GM12873 (cell line): ENCODE data around the gene MAST4.

Experiments
- TF ChIP-seq, protein P1 (sequence below): IDR thresholded peaks from 2 replicates; pipeline ENCODE4 v1.5.1; 2012; ENCODE audit warnings: low read depth, mild to moderate bottlenecking, moderate library complexity, low read length, control low read depth; ENCODE audit not compliant: insufficient read depth; ENCODE audit errors: missing control alignments

The MAST4 gene

DNA sequence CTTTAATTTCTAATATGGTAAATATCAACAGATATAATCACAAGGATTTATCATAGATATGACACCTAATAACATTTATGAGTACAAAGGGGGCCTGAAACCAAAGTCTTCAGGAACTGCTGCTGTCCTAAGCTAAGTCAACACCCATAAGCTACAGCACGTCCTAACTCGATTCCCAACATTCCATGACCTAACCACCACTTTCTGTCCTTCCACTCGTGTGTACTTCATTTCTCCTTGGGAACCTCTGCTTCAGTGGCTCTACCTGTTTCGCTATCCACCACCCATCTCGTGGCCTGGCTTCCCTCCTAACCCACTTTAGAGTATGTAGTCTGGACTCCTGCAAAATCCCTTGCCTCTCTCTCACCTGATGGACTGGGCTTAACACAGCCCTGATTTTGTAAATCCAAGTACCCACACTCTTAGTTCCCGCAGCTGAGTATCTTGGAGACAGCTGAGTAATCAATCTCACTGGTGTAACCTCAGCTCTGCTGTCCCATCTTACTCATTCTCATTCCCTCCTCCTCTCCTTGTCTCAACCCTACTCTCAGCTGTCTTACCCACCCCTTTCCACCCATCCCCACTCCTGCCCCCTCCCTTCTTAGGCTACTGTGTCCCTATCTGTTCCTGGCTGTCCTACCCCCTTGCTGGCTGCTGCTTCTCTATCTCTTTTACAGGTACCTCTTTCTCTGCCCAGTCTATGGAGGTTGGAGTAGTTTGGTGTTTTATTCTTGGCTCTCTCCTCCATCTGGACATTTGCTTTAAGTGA lies 101.8 kb downstream of the MAST4 start:
- TF ChIP-seq, protein P1, sequence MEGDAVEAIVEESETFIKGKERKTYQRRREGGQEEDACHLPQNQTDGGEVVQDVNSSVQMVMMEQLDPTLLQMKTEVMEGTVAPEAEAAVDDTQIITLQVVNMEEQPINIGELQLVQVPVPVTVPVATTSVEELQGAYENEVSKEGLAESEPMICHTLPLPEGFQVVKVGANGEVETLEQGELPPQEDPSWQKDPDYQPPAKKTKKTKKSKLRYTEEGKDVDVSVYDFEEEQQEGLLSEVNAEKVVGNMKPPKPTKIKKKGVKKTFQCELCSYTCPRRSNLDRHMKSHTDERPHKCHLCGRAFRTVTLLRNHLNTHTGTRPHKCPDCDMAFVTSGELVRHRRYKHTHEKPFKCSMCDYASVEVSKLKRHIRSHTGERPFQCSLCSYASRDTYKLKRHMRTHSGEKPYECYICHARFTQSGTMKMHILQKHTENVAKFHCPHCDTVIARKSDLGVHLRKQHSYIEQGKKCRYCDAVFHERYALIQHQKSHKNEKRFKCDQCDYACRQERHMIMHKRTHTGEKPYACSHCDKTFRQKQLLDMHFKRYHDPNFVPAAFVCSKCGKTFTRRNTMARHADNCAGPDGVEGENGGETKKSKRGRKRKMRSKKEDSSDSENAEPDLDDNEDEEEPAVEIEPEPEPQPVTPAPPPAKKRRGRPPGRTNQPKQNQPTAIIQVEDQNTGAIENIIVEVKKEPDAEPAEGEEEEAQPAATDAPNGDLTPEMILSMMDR = no peak

- TF ChIP-seq, protein P1 = no peak
Measured at GRCh38 chr5:66701244-66701643, 105.1 kb downstream of the MAST4 start.

DNA sequence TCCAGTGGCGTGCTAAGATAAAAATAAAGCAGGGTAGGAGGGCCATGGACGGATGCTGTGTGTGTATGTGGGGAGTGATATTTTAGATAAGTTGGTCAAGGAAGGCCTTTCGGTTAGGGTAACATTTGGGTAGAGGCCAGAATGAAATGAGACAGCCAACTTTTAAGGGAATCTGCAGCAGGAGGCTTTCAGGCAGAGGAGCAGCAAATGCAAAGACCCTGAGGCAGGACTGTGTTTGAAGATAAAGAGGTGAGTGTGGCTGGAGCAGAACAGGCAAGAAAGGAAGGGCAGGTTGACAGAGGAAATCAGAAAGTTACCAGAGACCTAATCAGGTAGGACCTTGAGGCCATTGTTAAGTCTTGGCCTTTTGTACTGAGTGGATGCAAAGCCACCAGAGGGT lies 106.2 kb downstream of the MAST4 start:
- TF ChIP-seq, protein P1 = no peak

GRCh38 chr5:66704790-66705425 lies 108.7 kb downstream of the MAST4 start:
- TF ChIP-seq, protein P1 = no peak

DNA sequence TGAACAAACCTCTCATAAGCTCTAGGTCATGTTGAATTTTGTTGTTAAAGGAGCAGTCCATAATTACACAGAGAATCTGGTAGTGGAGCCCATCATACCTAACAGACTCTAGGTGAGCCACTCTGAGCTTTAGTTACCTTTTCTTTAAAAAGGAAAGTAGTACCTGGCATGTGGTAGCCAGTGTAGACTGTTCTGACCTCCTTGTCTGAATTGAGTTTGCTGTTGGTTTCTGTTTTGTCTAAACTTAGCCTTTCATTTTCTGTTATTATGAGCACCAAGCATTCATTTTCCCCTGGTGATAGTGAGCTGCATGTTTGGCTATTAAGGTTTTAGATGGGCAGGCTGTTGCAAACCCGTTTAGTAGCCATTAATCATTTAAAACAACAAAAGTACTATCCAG lies 112.2 kb downstream of the MAST4 start:
- TF ChIP-seq, protein P1 = no peak

DNA sequence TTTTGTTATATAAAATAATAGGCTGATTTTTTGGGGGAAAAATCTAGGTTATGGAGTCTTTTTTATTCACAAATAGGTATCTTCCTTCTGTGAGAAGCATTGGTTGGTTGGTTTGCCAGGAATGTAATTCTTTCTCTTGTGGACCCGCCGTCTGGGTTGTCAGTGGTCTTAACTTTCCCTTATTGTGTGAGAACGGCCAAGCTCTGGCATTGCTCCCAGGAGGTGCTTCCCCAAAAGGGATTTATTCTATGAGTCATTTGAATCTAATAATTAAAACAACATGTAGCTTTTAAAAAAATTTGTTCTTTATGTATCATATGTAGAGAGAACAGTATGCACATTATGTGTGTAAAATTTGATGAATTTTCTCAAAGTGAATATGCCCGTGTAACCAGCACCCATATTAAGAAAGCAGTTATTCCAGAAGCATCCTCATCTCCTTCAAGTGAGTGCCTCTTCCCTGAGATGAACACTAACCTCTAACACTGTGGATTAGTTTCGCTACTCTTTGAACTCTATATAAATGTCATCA lies 114.4 kb downstream of the MAST4 start:
- TF ChIP-seq, protein P1 = no peak

GRCh38 chr5:66713998-66714397 lies 117.8 kb downstream of the MAST4 start:
- TF ChIP-seq, protein P1 = no peak
